AG04450 (cell line): Measurements from ENCODE around the gene RANBP9. TPM values are rescaled to one million over a fixed set of nuclear protein-coding genes. Genes with fewer than 3 reads are reported as not detected.

Experiments used
- CTCF ChIA-PET: fragments of 300-600, 350-600 bp; formaldehyde crosslinking; extraction: SDS; loops from one replicate; lab custom pipeline; 2022; ENCODE audit warnings: antibody characterized with exemption, inconsistent platforms; lab: Charles Lee
- POLR2A ChIA-PET: fragments of 350-600 bp; formaldehyde crosslinking; extraction: SDS; loops from one replicate; lab custom pipeline; 2021; ENCODE audit warnings: antibody characterized with exemption, inconsistent platforms; lab: Yijun Ruan, JAX
- DNase-seq: peaks from one replicate; pipeline ENCODE4 v3.0.0-alpha.2; 2011; ENCODE audit warnings: low read depth, low spot score
- H3K27ac ChIP-seq: one replicate; pipeline ENCODE4 v1.5.1; 2012; ENCODE audit warnings: low read depth, low read length, control low read depth
- H3K27me3 ChIP-seq: one replicate; pipeline ENCODE4 v1.6.0; 2012; ENCODE audit warnings: low read length; ENCODE audit not compliant: control insufficient read depth, insufficient read depth
- H3K4me3 ChIP-seq: 2 replicates; pipeline ENCODE4 v1.5.1; 2011; ENCODE audit warnings: mild to moderate bottlenecking, low read depth, low read length, control low read depth
- H3K9me3 ChIP-seq: 2 replicates; pipeline ENCODE4 v1.5.1; 2012; ENCODE audit warnings: low read length; ENCODE audit not compliant: control insufficient read depth, insufficient read depth
- CTCF ChIP-seq: IDR thresholded peaks from 2 replicates; pipeline ENCODE4 v1.5.1; 2011; ENCODE audit warnings: low read depth, low read length, control low read depth, inconsistent platforms
- polyA plus RNA-seq: library from polyadenylated mRNA; depleted of rRNA; stranded (reverse); fragments of >200 nt; gene quantifications from 2 replicates; pipeline ENCODE4 v1.2.3, GENCODE V29; 2011

RANBP9 gene
- polyA plus RNA-seq, 1 experiment = 37.7 TPM

- no peak for TF ChIP-seq CTCF
- H3K27ac ChIP-seq = no peak overlapping the region
- peaks cover 4% of the 10 kb centered on the region; the same call in 1 of the 2 replicates for H3K9me3 ChIP-seq
- CTCF ChIA-PET = no interaction called here
- H3K27me3 ChIP-seq = no peaks in the 10 kb centered on the region
- POLR2A ChIA-PET = interaction anchor here (0.6 kb wide), 1 partner anchor 93 kb away, joined by 3 read pairs; no protein-coding TSS in a partner anchor
- H3K4me3 ChIP-seq = no peak overlapping the region
- no peak for DNase-seq
Observed at GRCh38 chr6:13683038-13683437, 28.6 kb downstream of the RANBP9 start.

- ChIA-PET CTCF (no interaction called here), POLR2A (no interaction called here)
- Histone ChIP-seq H3K27ac (no peak overlapping the region), H3K27me3 (no peaks in the 10 kb centered on the region), H3K4me3 (no peak overlapping the region), H3K9me3 (peaks cover 4% of the 10 kb centered on the region; the same call in 1 of the 2 replicates)
- DNase-seq = no peak
- TF ChIP-seq CTCF = no peak
Observed at GRCh38 chr6:13682346-13682745, 29.3 kb downstream of the RANBP9 start.

GRCh38 chr6:13681305-13682061 lies 30.2 kb downstream of the RANBP9 start:
- ChIA-PET POLR2A (no interaction called here), CTCF (no interaction called here)
- Histone ChIP-seq H3K4me3 (no peak overlapping the region), H3K9me3 (peaks cover 4% of the 10 kb centered on the region; the same call in 1 of the 2 replicates), H3K27ac (no peak overlapping the region), H3K27me3 (no peaks in the 10 kb centered on the region)
- TF ChIP-seq CTCF = no peak
- no peak for DNase-seq

GRCh38 chr6:13680448-13680968 lies 31.1 kb downstream of the RANBP9 start:
- Histone ChIP-seq H3K4me3 (no peak overlapping the region), H3K27ac (no peak overlapping the region), H3K27me3 (no peaks in the 10 kb centered on the region), H3K9me3 (peaks cover 4% of the 10 kb centered on the region; the same call in 1 of the 2 replicates)
- ChIA-PET CTCF (interaction anchor here (0.8 kb wide), 1 partner anchor 114 kb away, joined by 3 read pairs; no protein-coding TSS in a partner anchor), POLR2A (interaction anchor here (0.7 kb wide), 1 partner anchor 318 kb away, joined by 3 read pairs; no protein-coding TSS in a partner anchor)
- DNase-seq = no peak
- no peak for TF ChIP-seq CTCF

GRCh38 chr6:13679996-13680395 lies 31.6 kb downstream of the RANBP9 start:
- H3K9me3 ChIP-seq = peaks cover 4% of the 10 kb centered on the region; the same call in 1 of the 2 replicates
- H3K4me3 ChIP-seq = no peak overlapping the region
- CTCF ChIA-PET = interaction anchor here (0.8 kb wide), 1 partner anchor 115 kb away, joined by 3 read pairs; no protein-coding TSS in a partner anchor
- TF ChIP-seq CTCF = no peak
- no peaks in the 10 kb centered on the region for H3K27me3 ChIP-seq
- no peak overlapping the region for H3K27ac ChIP-seq
- POLR2A ChIA-PET = no interaction called here
- no peak for DNase-seq
